A673 (cell line): Measurements from ENCODE around the gene LEO1. TPM values are rescaled to one million over a fixed set of nuclear protein-coding genes. Genes with fewer than 3 reads are reported as not detected.

Experiments used
- BruUV-seq: library from RNA; stranded (reverse); fragments of 400-500 nt; replicated peaks from 2 replicates; lab custom pipeline; 2021; lab: Mats Ljungman, UMichigan
- CTCF ChIA-PET: fragments of 300-600 bp; sonication (Branson Sonifier 250); formaldehyde crosslinking; loops from one replicate; lab custom pipeline; 2022; ENCODE audit warnings: antibody characterized with exemption; lab: Charles Lee
- POLR2A ChIA-PET: fragments of 300-600 bp; sonication (Branson Sonifier 250); formaldehyde crosslinking; loops from one replicate; lab custom pipeline; 2022; ENCODE audit warnings: antibody characterized with exemption; ENCODE audit not compliant: low non-redundant PET; lab: Charles Lee
- DNase-seq: peaks from one replicate; pipeline ENCODE4 v3.0.0-alpha.2; 2015; ENCODE audit warnings: low spot score
- H3K27ac ChIP-seq: fragments of 200-600 bp; sonication (generic); 2 replicates; pipeline ENCODE4 v1.5.1; 2016; ENCODE audit warnings: mixed run types, low read depth, mild to moderate bottlenecking, mixed read lengths, antibody characterized with exemption, low read length; ENCODE audit not compliant: poor library complexity, severe bottlenecking
- H3K27me3 ChIP-seq: fragments of 200-600 bp; sonication (generic); replicated peaks from 2 replicates; pipeline ENCODE4 v1.6.1; 2017; ENCODE audit warnings: mixed run types, low read depth, mild to moderate bottlenecking, mixed read lengths, antibody characterized with exemption, low read length; ENCODE audit not compliant: insufficient read depth, poor library complexity
- H3K36me3 ChIP-seq: fragments of 200-600 bp; sonication (generic); 2 replicates; pipeline ENCODE4 v1.6.1; 2016; ENCODE audit warnings: mixed run types, mild to moderate bottlenecking, mixed read lengths, antibody characterized with exemption, low read length; ENCODE audit not compliant: insufficient read depth, poor library complexity, severe bottlenecking
- H3K4me1 ChIP-seq: fragments of 200-600 bp; sonication (generic); 2 replicates; pipeline ENCODE4 v1.6.1; 2017; ENCODE audit warnings: mixed run types, mild to moderate bottlenecking, mixed read lengths, antibody characterized with exemption, low read length; ENCODE audit not compliant: insufficient read depth, poor library complexity, severe bottlenecking
- H3K4me3 ChIP-seq: fragments of 200-600 bp; sonication (generic); 2 replicates; pipeline ENCODE4 v1.5.1; 2016; ENCODE audit warnings: low read depth, mixed run types, mild to moderate bottlenecking, mixed read lengths, low read length; ENCODE audit not compliant: poor library complexity, severe bottlenecking
- H3K9me3 ChIP-seq: fragments of 200-600 bp; sonication (generic); 2 replicates; pipeline ENCODE4 v1.6.1; 2016; ENCODE audit warnings: mixed run types, low read depth, mild to moderate bottlenecking, mixed read lengths, antibody characterized with exemption, low read length; ENCODE audit not compliant: poor library complexity, severe bottlenecking
- EZH2 ChIP-seq: fragments of 200-600 bp; sonication (generic); IDR thresholded peaks from 2 replicates; pipeline ENCODE4 v1.6.1; 2017; ENCODE audit warnings: borderline replicate concordance, low read depth, mild to moderate bottlenecking, mixed read lengths, antibody characterized with exemption, low read length; ENCODE audit not compliant: poor library complexity, severe bottlenecking
- intact Hi-C: fragments of 100-400 bp; cut with micrococcal nuclease; formaldehyde crosslinking; loops from one replicate; pipeline ENCODE4 v1.10.0; 2022; ENCODE audit not compliant: unreplicated experiment
- total RNA-seq: library from RNA; stranded (reverse); gene quantifications from 2 replicates; pipeline ENCODE4 v1.2.3, GENCODE V29; 2021
- TF ChIP-seq, protein P1 (sequence below): fragments of 300-800, 200-600 bp; sonication (generic); conservative IDR thresholded peaks from 2 replicates; pipeline ENCODE4 v1.5.1; 2017; ENCODE audit warnings: low read depth, mild to moderate bottlenecking, antibody characterized with exemption, low read length, moderate library complexity, mixed read lengths

The LEO1 gene
- total RNA-seq, 1 experiment from 2014 or later, result 40.0 TPM

DNA sequence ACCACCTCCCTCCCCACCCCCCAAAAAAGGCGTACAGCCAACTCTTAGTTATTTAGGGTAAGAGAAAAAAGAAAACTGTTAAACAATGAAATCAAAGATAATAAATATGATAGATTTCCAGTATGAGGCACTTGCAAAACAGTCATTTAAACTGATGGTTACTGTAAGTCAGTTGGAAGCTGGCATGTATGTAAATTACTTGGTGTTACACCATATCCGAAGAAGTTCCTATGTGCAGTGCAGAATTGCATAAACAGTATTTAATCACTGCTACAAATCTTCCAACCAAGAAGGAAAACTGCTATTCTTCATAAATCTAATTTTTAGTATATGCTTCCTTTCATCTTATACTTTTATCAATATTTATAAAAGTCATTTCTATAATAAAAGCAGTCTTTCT is 62.0 kb downstream of the LEO1 start:
- no peaks in the 10 kb centered on the region for H3K27me3 ChIP-seq
- H3K27ac ChIP-seq, result no peak overlapping the region
- no peaks in the 10 kb centered on the region for H3K4me1 ChIP-seq
- ChIA-PET CTCF (no interaction called here), POLR2A (no interaction called here)
- H3K36me3 ChIP-seq, result peaks cover 45% of the 10 kb centered on the region
- intact Hi-C loops, result loop anchor here (10.0 kb wide), 1 partner anchor 265 kb away; no protein-coding TSS in a partner anchor
- no peaks in the 10 kb centered on the region for H3K9me3 ChIP-seq
- no peak for DNase-seq
- H3K4me3 ChIP-seq, result no peak overlapping the region
- no TSS peak for BruUV-seq
- no peak for TF ChIP-seq EZH2
- TF ChIP-seq, protein P1, sequence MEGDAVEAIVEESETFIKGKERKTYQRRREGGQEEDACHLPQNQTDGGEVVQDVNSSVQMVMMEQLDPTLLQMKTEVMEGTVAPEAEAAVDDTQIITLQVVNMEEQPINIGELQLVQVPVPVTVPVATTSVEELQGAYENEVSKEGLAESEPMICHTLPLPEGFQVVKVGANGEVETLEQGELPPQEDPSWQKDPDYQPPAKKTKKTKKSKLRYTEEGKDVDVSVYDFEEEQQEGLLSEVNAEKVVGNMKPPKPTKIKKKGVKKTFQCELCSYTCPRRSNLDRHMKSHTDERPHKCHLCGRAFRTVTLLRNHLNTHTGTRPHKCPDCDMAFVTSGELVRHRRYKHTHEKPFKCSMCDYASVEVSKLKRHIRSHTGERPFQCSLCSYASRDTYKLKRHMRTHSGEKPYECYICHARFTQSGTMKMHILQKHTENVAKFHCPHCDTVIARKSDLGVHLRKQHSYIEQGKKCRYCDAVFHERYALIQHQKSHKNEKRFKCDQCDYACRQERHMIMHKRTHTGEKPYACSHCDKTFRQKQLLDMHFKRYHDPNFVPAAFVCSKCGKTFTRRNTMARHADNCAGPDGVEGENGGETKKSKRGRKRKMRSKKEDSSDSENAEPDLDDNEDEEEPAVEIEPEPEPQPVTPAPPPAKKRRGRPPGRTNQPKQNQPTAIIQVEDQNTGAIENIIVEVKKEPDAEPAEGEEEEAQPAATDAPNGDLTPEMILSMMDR, result no peak

DNA sequence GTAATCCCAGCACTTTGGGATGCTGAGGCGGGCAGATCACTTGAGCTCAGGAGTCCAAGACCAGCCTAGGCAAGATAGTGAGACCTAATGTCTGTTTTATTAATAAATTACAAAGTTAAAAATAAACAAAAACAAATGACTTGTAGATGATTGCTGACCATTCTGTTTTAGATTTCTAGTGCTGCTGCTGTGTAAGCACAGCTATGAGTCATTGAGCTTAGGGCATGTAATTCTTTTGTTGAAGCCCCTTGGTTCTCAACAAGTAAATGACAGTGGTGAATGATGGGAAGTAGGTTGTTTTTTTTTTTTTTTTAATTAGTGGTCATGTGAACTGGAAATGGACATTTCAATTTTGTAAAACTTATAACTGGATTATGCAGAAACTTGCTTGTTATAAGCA is 63.3 kb downstream of the LEO1 start:
- peak; percentile 18 for DNase-seq
- intact Hi-C loops, result loop anchor here (10.0 kb wide), 1 partner anchor 264 kb away; no protein-coding TSS in a partner anchor
- Histone ChIP-seq H3K4me3 (no peak overlapping the region), H3K27me3 (no peaks in the 10 kb centered on the region), H3K4me1 (no peaks in the 10 kb centered on the region), H3K9me3 (no peaks in the 10 kb centered on the region), H3K36me3 (peaks cover 45% of the 10 kb centered on the region), H3K27ac (no peak overlapping the region)
- ChIA-PET CTCF (interaction anchor here (0.7 kb wide), 2 partner anchors 83 to 171 kb away, joined by 4 to 7 read pairs; no protein-coding TSS in a partner anchor), POLR2A (no interaction called here)
- TF ChIP-seq, protein P1, result no peak
- TF ChIP-seq EZH2, result no peak
- BruUV-seq, result no TSS peak

- no peaks in the 10 kb centered on the region for H3K27me3 ChIP-seq
- ChIA-PET CTCF (no interaction called here), POLR2A (no interaction called here)
- H3K4me3 ChIP-seq, result no peak overlapping the region
- no peak overlapping the region for H3K27ac ChIP-seq
- intact Hi-C loops, result loop anchor here (10.0 kb wide), 1 partner anchor 262 kb away; no protein-coding TSS in a partner anchor
- TF ChIP-seq, protein P1, result no peak
- no peak for TF ChIP-seq EZH2
- H3K36me3 ChIP-seq, result peaks cover 45% of the 10 kb centered on the region
- DNase-seq, result no peak
- BruUV-seq, result no TSS peak
- H3K4me1 ChIP-seq, result no peaks in the 10 kb centered on the region
- H3K9me3 ChIP-seq, result no peaks in the 10 kb centered on the region
Measured at GRCh38 chr15:51907136-51907862, 64.3 kb downstream of the LEO1 start.
